Measurements from ENCODE around the gene ANGPTL4. TPM values are rescaled to one million over a fixed set of nuclear protein-coding genes. Genes with fewer than 3 reads are reported as not detected.

Gene ANGPTL4
- total and polyA plus RNA-seq, 4 experiments from 2014 or later: not detected

DNA sequence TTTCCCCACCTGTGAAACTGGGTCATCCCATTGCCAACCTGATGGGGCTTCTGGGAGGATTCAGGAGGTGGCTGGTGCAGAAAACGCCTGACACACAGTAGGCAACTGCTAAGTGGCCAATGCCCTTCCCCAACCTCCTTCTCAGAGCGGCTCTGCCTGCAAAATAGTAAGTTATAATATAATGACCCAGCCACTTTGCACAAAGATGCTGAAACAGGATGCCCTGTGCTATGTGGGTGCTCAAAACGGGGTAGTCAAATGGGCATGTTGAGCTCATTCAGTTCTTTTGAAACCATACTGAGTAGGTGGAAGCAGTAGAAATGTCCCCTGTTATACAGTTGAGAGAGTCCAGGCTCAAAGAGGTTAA, 49.7 kb downstream of the ANGPTL4 start:
- no peak for DNase-seq
- CTCF ChIA-PET (ENCODE audit: partially characterized antibody): interaction anchor here (0.7 to 7.3 kb wide), 26 partner anchors 10 to 470 kb away, joined by 3 to 93 read pairs (median 6); partner anchors contain the start of genes HNRNPM, MYO1F, RAB11B and TIMM44
- H3K4me1 Mint-ChIP-seq: peaks cover 9 to 15% (median 10%) of the 10 kb centered on the region in 4 donors
- Histone ChIP-seq H3K9me3 (ENCODE audit: control insufficient read depth in 1 of 2, low read length in 2 of 2) (no peaks in the 10 kb centered on the region), H3K27ac (ENCODE audit: low read depth, low read length) (peak overlapping the region; percentile 55), H3K36me3 (ENCODE audit: insufficient read depth, low read length) (no peaks in the 10 kb centered on the region), H3K27me3 (ENCODE audit: insufficient read depth, low read length) (no peaks in the 10 kb centered on the region), H3K4me1 (ENCODE audit: insufficient read depth, low read length) (peaks cover 19% of the 10 kb centered on the region), H3K4me3 (ENCODE audit: low read length in 2 of 2) (peak overlapping the region; percentile 36 to 60)
- no peaks in the 10 kb centered on the region for H3K9me3 Mint-ChIP-seq
- intact Hi-C loops (cut with micrococcal nuclease): loop anchor here (1.0 to 2.0 kb wide), 4 partner anchors 23 to 167 kb away; partner anchors contain the start of genes HNRNPM and RAB11B
- H3K36me3 Mint-ChIP-seq: peaks cover 0 to 2% of the 10 kb centered on the region in 2 donors
- peak overlapping the region in 4 of 7 donors; percentile 31 to 82 (median 66) for H3K27ac Mint-ChIP-seq
- no peaks in the 10 kb centered on the region for H3K27me3 Mint-ChIP-seq
- H3K4me3 Mint-ChIP-seq: peak overlapping the region; percentile 54 to 83 (median 78)
- POLR2A ChIA-PET (ENCODE audit: partially characterized antibody): interaction anchor here (0.7 to 4.2 kb wide), 14 partner anchors 23 to 228 kb away, joined by 3 to 52 read pairs (median 6); partner anchors contain the start of genes HNRNPM, MYO1F, RAB11B and ZNF414

GRCh38 chr19:8416796-8417195, 52.8 kb downstream of the ANGPTL4 start:
- no peak overlapping the region for H3K4me3 Mint-ChIP-seq
- H3K27me3 Mint-ChIP-seq: no peaks in the 10 kb centered on the region
- H3K27ac Mint-ChIP-seq: no peak overlapping the region

GRCh38 chr19:8421484-8422461, 57.8 kb downstream of the ANGPTL4 start:
- no peaks in the 10 kb centered on the region for H3K9me3 ChIP-seq (ENCODE audit: control insufficient read depth in 1 of 2, low read length in 2 of 2)
- peaks cover 2% of the 10 kb centered on the region for H3K36me3 ChIP-seq (ENCODE audit: insufficient read depth, low read length)
- intact Hi-C loops (cut with micrococcal nuclease): no loop called here
- Mint-ChIP-seq H3K4me3 (no peak overlapping the region), H3K27ac (no peak overlapping the region), H3K9me3 (no peaks in the 10 kb centered on the region), H3K36me3 (peaks cover 8 to 10% of the 10 kb centered on the region in 2 donors), H3K27me3 (no peaks in the 10 kb centered on the region), H3K4me1 (peaks cover 0 to 2% (median 0%) of the 10 kb centered on the region in 4 donors)
- no peak overlapping the region for H3K4me3 ChIP-seq (ENCODE audit: low read length in 2 of 2)
- no peak overlapping the region for H3K27ac ChIP-seq (ENCODE audit: low read depth, low read length)
- CTCF ChIA-PET (ENCODE audit: partially characterized antibody): interaction anchor here (0.6 to 0.7 kb wide), 2 partner anchors 166 to 194 kb away, joined by 3 read pairs; no protein-coding TSS in a partner anchor
- no peaks in the 10 kb centered on the region for H3K4me1 ChIP-seq (ENCODE audit: insufficient read depth, low read length)
- POLR2A ChIA-PET (ENCODE audit: partially characterized antibody): no interaction called here
- DNase-seq: no peak
- no peaks in the 10 kb centered on the region for H3K27me3 ChIP-seq (ENCODE audit: insufficient read depth, low read length)

More at GRCh38 chr19:8416796-8417195, 52.8 kb downstream of the ANGPTL4 start:
- peaks cover 0 to 2% of the 10 kb centered on the region in 2 donors for H3K36me3 Mint-ChIP-seq
- Histone ChIP-seq H3K9me3 (ENCODE audit: control insufficient read depth in 1 of 2, low read length in 2 of 2) (no peaks in the 10 kb centered on the region), H3K27me3 (ENCODE audit: insufficient read depth, low read length) (no peaks in the 10 kb centered on the region), H3K4me3 (ENCODE audit: low read length in 2 of 2) (no peak overlapping the region), H3K4me1 (ENCODE audit: insufficient read depth, low read length) (peaks cover 19% of the 10 kb centered on the region), H3K36me3 (ENCODE audit: insufficient read depth, low read length) (no peaks in the 10 kb centered on the region), H3K27ac (ENCODE audit: low read depth, low read length) (no peak overlapping the region)
- intact Hi-C loops (cut with micrococcal nuclease): no loop called here
- no peaks in the 10 kb centered on the region for H3K9me3 Mint-ChIP-seq
- CTCF ChIA-PET (ENCODE audit: partially characterized antibody): interaction anchor here (1.1 kb wide), 1 partner anchor 28 kb away, joined by 3 read pairs; the partner anchor contains the start of gene HNRNPM
- POLR2A ChIA-PET (ENCODE audit: partially characterized antibody): interaction anchor here (0.7 to 1.0 kb wide), 2 partner anchors 29 to 63 kb away, joined by 3 read pairs; no protein-coding TSS in a partner anchor
- peaks cover 7 to 10% (median 8%) of the 10 kb centered on the region in 4 donors for H3K4me1 Mint-ChIP-seq
- DNase-seq: no peak

DNA sequence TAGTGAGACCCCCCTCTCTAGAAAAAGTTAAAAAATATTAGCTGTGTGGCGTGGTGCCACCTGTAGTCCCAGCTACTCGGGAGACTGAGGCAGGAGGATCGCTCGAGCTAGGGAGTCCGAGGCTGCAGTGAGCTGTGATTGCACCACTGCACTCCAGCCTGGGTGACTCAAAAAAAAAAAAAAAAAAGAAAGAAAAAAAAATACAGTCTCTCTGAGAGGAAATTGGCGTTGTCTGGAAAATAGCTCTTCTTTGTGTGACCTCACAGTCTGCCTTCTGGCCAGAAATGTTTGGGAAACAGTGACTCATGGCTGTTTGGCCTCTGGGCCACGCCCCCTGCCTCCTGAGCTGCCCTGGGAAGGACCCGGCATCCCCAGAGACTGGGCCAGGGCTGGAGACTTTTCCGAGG, 59.9 kb downstream of the ANGPTL4 start:
- Mint-ChIP-seq H3K4me3 (no peak overlapping the region), H3K27ac (no peak overlapping the region)
- POLR2A ChIA-PET (ENCODE audit: partially characterized antibody): interaction anchor here (0.6 to 1.0 kb wide), 2 partner anchors 10 to 144 kb away, joined by 3 read pairs; no protein-coding TSS in a partner anchor

More for the DNA sequence above, 59.9 kb downstream of the ANGPTL4 start:
- H3K27me3 ChIP-seq (ENCODE audit: insufficient read depth, low read length): no peaks in the 10 kb centered on the region
- DNase-seq: no peak
- no peaks in the 10 kb centered on the region for H3K4me1 ChIP-seq (ENCODE audit: insufficient read depth, low read length)
- no peak overlapping the region for H3K4me3 ChIP-seq (ENCODE audit: low read length in 2 of 2)
- H3K36me3 Mint-ChIP-seq: peaks cover 8 to 12% of the 10 kb centered on the region in 2 donors
- no peaks in the 10 kb centered on the region for H3K27me3 Mint-ChIP-seq
- peaks cover 2% of the 10 kb centered on the region for H3K36me3 ChIP-seq (ENCODE audit: insufficient read depth, low read length)
- H3K9me3 ChIP-seq (ENCODE audit: control insufficient read depth in 1 of 2, low read length in 2 of 2): no peaks in the 10 kb centered on the region
- H3K9me3 Mint-ChIP-seq: no peaks in the 10 kb centered on the region
- no peaks in the 10 kb centered on the region for H3K4me1 Mint-ChIP-seq
- intact Hi-C loops (cut with micrococcal nuclease): no loop called here
- no peak overlapping the region for H3K27ac ChIP-seq (ENCODE audit: low read depth, low read length)
- CTCF ChIA-PET (ENCODE audit: partially characterized antibody): interaction anchor here (0.6 to 2.8 kb wide), 3 partner anchors 10 to 70 kb away, joined by 3 to 11 read pairs (median 8); partner anchors contain the start of gene MARCHF2

Small RNAs within 50 kb of the gene (microRNA-seq; reads per million reads assigned to microRNA genes)
- 8.9 reads per million, percentile 37 among the genes with 10 or more reads in this experiment for gene MIR4999 (ENCODE audit: borderline microRNAs expressed, borderline number of aligned reads, borderline replicate concordance)

Other genes starting within 250 kb of the ANGPTL4 start
- not detected for gene FBN3, start 214.6 kb upstream of the ANGPTL4 start, total RNA-seq
- not detected for gene FBN3, start 214.6 kb upstream of the ANGPTL4 start, polyA plus RNA-seq
- 10 to 100 TPM; 29.2 to 30.6 TPM for gene CERS4, start 154.8 kb upstream of the ANGPTL4 start, total RNA-seq
- 10 to 100 TPM; 11.3 to 15.4 TPM for gene CERS4, start 154.8 kb upstream of the ANGPTL4 start, polyA plus RNA-seq
- 10 to 100 TPM; 29.6 to 29.7 TPM for gene CD320, start 55.8 kb upstream of the ANGPTL4 start, total RNA-seq
- gene CD320, start 55.8 kb upstream of the ANGPTL4 start, polyA plus RNA-seq: 10 to 100 TPM; 50.3 to 53.5 TPM
- gene NDUFA7, start 42.8 kb upstream of the ANGPTL4 start, total RNA-seq: 10 to 100 TPM; 30.4 to 31.0 TPM
- gene NDUFA7, start 42.8 kb upstream of the ANGPTL4 start, polyA plus RNA-seq: 100 to 1,000 TPM; 109 to 115 TPM
- gene RPS28, start 42.7 kb upstream of the ANGPTL4 start, total RNA-seq: 1,000 to 10,000 TPM; 2,963 to 3,045 TPM
- 1,000 to 10,000 TPM; 1,408 to 2,916 TPM for gene RPS28, start 42.7 kb upstream of the ANGPTL4 start, polyA plus RNA-seq
- gene KANK3, start 20.9 kb upstream of the ANGPTL4 start, total RNA-seq: 1 to 10 TPM; 5.0 to 6.3 TPM
- 1 to 10 TPM; 1.1 to 1.9 TPM for gene KANK3, start 20.9 kb upstream of the ANGPTL4 start, polyA plus RNA-seq
- gene RAB11B, start 26.2 kb downstream of the ANGPTL4 start, total RNA-seq: 100 to 1,000 TPM; 107 to 109 TPM
- gene RAB11B, start 26.2 kb downstream of the ANGPTL4 start, polyA plus RNA-seq: 10 to 100 TPM; 40.2 to 87.0 TPM
- gene MARCHF2, start 49.1 kb downstream of the ANGPTL4 start, total RNA-seq: 10 to 100 TPM; 25.5 to 30.3 TPM
- gene MARCHF2, start 49.1 kb downstream of the ANGPTL4 start, polyA plus RNA-seq: 10 to 100 TPM; 46.0 to 60.9 TPM
- 100 to 1,000 TPM; 197 to 199 TPM for gene HNRNPM, start 80.8 kb downstream of the ANGPTL4 start, total RNA-seq
- gene HNRNPM, start 80.8 kb downstream of the ANGPTL4 start, polyA plus RNA-seq: 100 to 1,000 TPM; 206 to 245 TPM
- gene PRAM1, start 138.5 kb downstream of the ANGPTL4 start, total RNA-seq: 1 to 10 TPM; 2.3 to 2.6 TPM
- gene PRAM1, start 138.5 kb downstream of the ANGPTL4 start, polyA plus RNA-seq: not detected
- 10 to 100 TPM; 45.1 to 50.4 TPM for gene ZNF414, start 150.0 kb downstream of the ANGPTL4 start, total RNA-seq
- gene ZNF414, start 150.0 kb downstream of the ANGPTL4 start, polyA plus RNA-seq: 10 to 100 TPM in 1 of 2 donors, 1 to 10 TPM in 1; 9.5 to 25.8 TPM
- gene MYO1F, start 213.3 kb downstream of the ANGPTL4 start, total RNA-seq: 100 to 1,000 TPM; 329 to 359 TPM
- 100 to 1,000 TPM in 1 of 2 donors, 10 to 100 TPM in 1; 35.9 to 112 TPM for gene MYO1F, start 213.3 kb downstream of the ANGPTL4 start, polyA plus RNA-seq
- gene ADAMTS10, start 246.6 kb downstream of the ANGPTL4 start, total RNA-seq: 10 to 100 TPM; 66.0 to 67.2 TPM
- 1 to 10 TPM in 1 of 2 donors, under 1 TPM in 1; 0.59 to 2.2 TPM for gene ADAMTS10, start 246.6 kb downstream of the ANGPTL4 start, polyA plus RNA-seq